PC-3 (cell line): Measurements from ENCODE around the gene YTHDC2. TPM values are rescaled to one million over a fixed set of nuclear protein-coding genes. Genes with fewer than 3 reads are reported as not detected.

Experiments
- ATAC-seq: fragments of 200-7000 bp; cut with Tn5 transposase; 2 replicates; pipeline ENCODE4 v1.9.1; 2020; ENCODE audit warnings: mild to moderate bottlenecking, moderate library complexity
- BruUV-seq: library from RNA; stranded (reverse); fragments of 400-500 nt; replicated peaks from 2 replicates; lab custom pipeline; 2021; lab: Mats Ljungman, UMichigan
- CTCF ChIA-PET: fragments of 300-600 bp; sonication (Branson Sonifier 250); formaldehyde crosslinking; loops from one replicate; lab custom pipeline; 2022; ENCODE audit warnings: antibody characterized with exemption; lab: Charles Lee
- POLR2A ChIA-PET: fragments of 300-600 bp; sonication (Branson Sonifier 250); formaldehyde crosslinking; loops from one replicate; lab custom pipeline; 2022; ENCODE audit warnings: antibody characterized with exemption; ENCODE audit not compliant: unreplicated experiment; lab: Charles Lee
- DNase-seq: peaks from one replicate; pipeline ENCODE4 v3.0.0-alpha.2; 2015
- H2AFZ ChIP-seq: fragments of 300-600 bp; sonication (generic); 2 replicates; pipeline ENCODE4 v1.6.0; 2016; ENCODE audit warnings: antibody characterized with exemption, low read length
- H3F3A ChIP-seq: fragments of 300-600 bp; sonication (generic); one replicate; pipeline ENCODE4 v1.6.0; 2017; ENCODE audit warnings: antibody characterized with exemption, low read length, control low read depth, mild to moderate bottlenecking; ENCODE audit not compliant: unreplicated experiment
- H3K27ac ChIP-seq: fragments of 300-600 bp; sonication (generic); 2 replicates; pipeline ENCODE4 v1.5.1; 2016; ENCODE audit warnings: mild to moderate bottlenecking, low read length
- H3K27me3 ChIP-seq: fragments of 300-600 bp; sonication (generic); 2 replicates; pipeline ENCODE4 v1.6.1; 2016; ENCODE audit warnings: low read length, mixed read lengths
- H3K36me3 ChIP-seq: fragments of 300-600 bp; sonication (generic); 2 replicates; pipeline ENCODE4 v1.6.1; 2016; ENCODE audit warnings: low read depth, mixed run types, low read length, mixed read lengths
- H3K4me1 ChIP-seq: fragments of 300-600 bp; sonication (generic); 2 replicates; pipeline ENCODE4 v1.5.1; 2016; ENCODE audit warnings: low read length; ENCODE audit not compliant: insufficient read depth
- H3K4me2 ChIP-seq: fragments of 300-600 bp; sonication (generic); 2 replicates; pipeline ENCODE4 v1.6.0; 2016; ENCODE audit warnings: low read length
- H3K4me3 ChIP-seq: fragments of 300-600 bp; sonication (generic); 2 replicates; pipeline ENCODE4 v1.5.1; 2016; ENCODE audit warnings: mild to moderate bottlenecking, low read length, mixed read lengths
- H3K79me2 ChIP-seq: fragments of 300-600 bp; sonication (generic); 2 replicates; pipeline ENCODE4 v1.6.1; 2017; ENCODE audit warnings: low read length, mixed read lengths
- H3K9ac ChIP-seq: fragments of 300-600 bp; sonication (generic); 2 replicates; pipeline ENCODE4 v1.6.0; 2016; ENCODE audit warnings: mild to moderate bottlenecking, low read length
- H3K9me2 ChIP-seq: fragments of 300-600 bp; sonication (generic); replicated peaks from 2 replicates; pipeline ENCODE4 v1.6.1; 2016; ENCODE audit warnings: mixed run types, low read length, mixed read lengths
- H3K9me3 ChIP-seq: fragments of 300-600 bp; sonication (generic); 2 replicates; pipeline ENCODE4 v1.6.1; 2016; ENCODE audit warnings: low read length, mixed read lengths
- H4K20me1 ChIP-seq: fragments of 300-600 bp; sonication (generic); 2 replicates; pipeline ENCODE4 v1.6.1; 2016; ENCODE audit warnings: low read length, mixed read lengths
- EZH2 ChIP-seq: fragments of 300-600 bp; sonication (generic); IDR thresholded peaks from one replicate; pipeline ENCODE4 v1.6.1; 2017; ENCODE audit warnings: antibody characterized with exemption, mild to moderate bottlenecking, low read length; ENCODE audit not compliant: unreplicated experiment
- EZH2phosphoT487 ChIP-seq: fragments of 300-600 bp; sonication (generic); IDR thresholded peaks from 2 replicates; pipeline ENCODE4 v1.6.1; 2018; ENCODE audit warnings: mild to moderate bottlenecking, antibody characterized with exemption, low read length, borderline replicate concordance
- intact Hi-C: fragments of 100-400 bp; cut with micrococcal nuclease; formaldehyde crosslinking; loops from 2 replicates; pipeline ENCODE4 v1.9.0; 2023
- total RNA-seq: library from RNA; depleted of rRNA; stranded (reverse); fragments of >200 nt; gene quantifications from 2 replicates; pipeline ENCODE4 v1.2.3, GENCODE V29; 2014
- TF ChIP-seq, protein P1 (sequence below): fragments of 300-600 bp; sonication (generic); conservative IDR thresholded peaks from 2 replicates; pipeline ENCODE4 v1.5.1; 2017; ENCODE audit warnings: antibody characterized with exemption, low read depth, mild to moderate bottlenecking, low read length

Gene YTHDC2
- total RNA-seq, 1 experiment from 2014 or later = 20.2 TPM

DNA sequence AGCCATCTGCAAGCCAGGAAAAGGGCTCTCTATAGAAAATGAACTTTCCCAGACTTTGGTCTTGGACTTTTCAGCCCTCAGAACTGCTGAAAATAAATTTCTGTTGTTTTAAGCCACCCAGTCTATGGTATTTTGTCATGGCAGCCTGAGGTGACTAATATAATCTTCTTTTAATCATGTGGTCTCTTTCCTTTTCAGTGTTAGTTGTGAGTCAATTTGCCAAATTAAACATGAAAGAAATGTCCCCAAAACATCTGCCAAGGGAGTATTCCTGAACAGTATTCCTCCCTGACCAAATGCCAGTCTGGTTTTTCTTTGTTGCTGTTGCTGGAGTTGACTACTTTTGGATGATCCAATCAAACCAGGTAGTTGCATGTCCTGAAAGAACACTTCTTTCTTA, 4.7 kb upstream of the YTHDC2 start:
- Histone ChIP-seq H3K27ac (no peak overlapping the region), H3K4me2 (no peak overlapping the region), H3K9me3 (no peaks in the 10 kb centered on the region), H3F3A (no peaks in the 10 kb centered on the region), H3K9me2 (no peaks in the 10 kb centered on the region), H3K79me2 (peaks cover 6% of the 10 kb centered on the region), H2AFZ (no peak overlapping the region), H3K4me1 (0 out of 2 replicates have a peak, but pooled peaks cover 5% of the 10 kb centered on the region), H3K4me3 (no peak overlapping the region), H3K9ac (no peak overlapping the region), H3K36me3 (no peaks in the 10 kb centered on the region), H3K27me3 (no peaks in the 10 kb centered on the region), H4K20me1 (no peaks in the 10 kb centered on the region)
- BruUV-seq = no TSS peak
- POLR2A ChIA-PET = no interaction called here
- DNase-seq (no peak), ATAC-seq (no peak)
- no peak for TF ChIP-seq EZH2phosphoT487
- TF ChIP-seq, protein P1, sequence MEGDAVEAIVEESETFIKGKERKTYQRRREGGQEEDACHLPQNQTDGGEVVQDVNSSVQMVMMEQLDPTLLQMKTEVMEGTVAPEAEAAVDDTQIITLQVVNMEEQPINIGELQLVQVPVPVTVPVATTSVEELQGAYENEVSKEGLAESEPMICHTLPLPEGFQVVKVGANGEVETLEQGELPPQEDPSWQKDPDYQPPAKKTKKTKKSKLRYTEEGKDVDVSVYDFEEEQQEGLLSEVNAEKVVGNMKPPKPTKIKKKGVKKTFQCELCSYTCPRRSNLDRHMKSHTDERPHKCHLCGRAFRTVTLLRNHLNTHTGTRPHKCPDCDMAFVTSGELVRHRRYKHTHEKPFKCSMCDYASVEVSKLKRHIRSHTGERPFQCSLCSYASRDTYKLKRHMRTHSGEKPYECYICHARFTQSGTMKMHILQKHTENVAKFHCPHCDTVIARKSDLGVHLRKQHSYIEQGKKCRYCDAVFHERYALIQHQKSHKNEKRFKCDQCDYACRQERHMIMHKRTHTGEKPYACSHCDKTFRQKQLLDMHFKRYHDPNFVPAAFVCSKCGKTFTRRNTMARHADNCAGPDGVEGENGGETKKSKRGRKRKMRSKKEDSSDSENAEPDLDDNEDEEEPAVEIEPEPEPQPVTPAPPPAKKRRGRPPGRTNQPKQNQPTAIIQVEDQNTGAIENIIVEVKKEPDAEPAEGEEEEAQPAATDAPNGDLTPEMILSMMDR = no peak
- TF ChIP-seq EZH2 = no peak
- CTCF ChIA-PET = no interaction called here
- intact Hi-C loops = no loop called here

DNA sequence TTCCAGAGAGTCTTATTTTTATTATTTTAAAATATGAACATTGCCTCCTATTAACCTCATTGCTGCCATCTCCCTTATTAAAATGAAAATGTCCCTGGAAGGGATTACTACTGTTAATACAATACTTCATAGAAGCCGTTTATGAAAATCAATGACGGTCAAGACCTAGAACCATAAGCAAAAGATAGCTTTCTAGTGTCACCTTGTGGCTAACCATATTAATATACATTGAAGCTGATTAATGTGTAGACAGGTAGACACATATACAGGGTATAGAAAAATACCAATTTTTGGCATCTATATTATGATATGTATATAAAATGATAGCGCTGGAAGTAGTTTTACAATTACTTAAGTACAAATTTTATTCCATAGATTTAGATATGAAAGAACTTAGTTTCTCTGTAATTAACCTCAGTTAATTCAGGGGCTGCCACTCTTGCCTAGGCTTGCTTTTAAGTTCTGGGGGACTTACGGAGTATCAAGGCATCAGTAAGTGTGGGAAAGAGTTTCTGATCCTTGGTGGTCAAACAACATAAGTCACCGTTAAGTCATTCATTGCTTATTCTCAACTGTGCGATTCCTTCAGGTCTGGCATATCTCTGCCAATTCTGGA, 2.5 kb upstream of the YTHDC2 start:
- Histone ChIP-seq H3F3A (no peaks in the 10 kb centered on the region), H3K4me1 (peaks cover 15% of the 10 kb centered on the region), H3K9ac (no peak overlapping the region), H3K4me3 (no peak overlapping the region), H3K9me2 (no peaks in the 10 kb centered on the region), H3K4me2 (no peak overlapping the region), H3K27me3 (no peaks in the 10 kb centered on the region), H3K27ac (no peak overlapping the region), H3K9me3 (no peaks in the 10 kb centered on the region), H3K79me2 (peaks cover 27% of the 10 kb centered on the region), H3K36me3 (0 out of 2 replicates have a peak, but pooled peaks cover 3% of the 10 kb centered on the region), H2AFZ (no peak overlapping the region), H4K20me1 (no peaks in the 10 kb centered on the region)
- ATAC-seq (peak; percentile 51), DNase-seq (peak; percentile 72)
- CTCF ChIA-PET = interaction anchor here (0.6 to 1.8 kb wide), 5 partner anchors 95 to 515 kb away, joined by 3 to 22 read pairs (median 6); no protein-coding TSS in a partner anchor
- POLR2A ChIA-PET = no interaction called here
- no TSS peak for BruUV-seq
- TF ChIP-seq EZH2 = no peak
- TF ChIP-seq, protein P1 = peak; percentile 84
- intact Hi-C loops = loop anchor here (1.0 to 2.0 kb wide), 6 partner anchors 22 to 514 kb away; partner anchors contain the start of gene MCC

DNA sequence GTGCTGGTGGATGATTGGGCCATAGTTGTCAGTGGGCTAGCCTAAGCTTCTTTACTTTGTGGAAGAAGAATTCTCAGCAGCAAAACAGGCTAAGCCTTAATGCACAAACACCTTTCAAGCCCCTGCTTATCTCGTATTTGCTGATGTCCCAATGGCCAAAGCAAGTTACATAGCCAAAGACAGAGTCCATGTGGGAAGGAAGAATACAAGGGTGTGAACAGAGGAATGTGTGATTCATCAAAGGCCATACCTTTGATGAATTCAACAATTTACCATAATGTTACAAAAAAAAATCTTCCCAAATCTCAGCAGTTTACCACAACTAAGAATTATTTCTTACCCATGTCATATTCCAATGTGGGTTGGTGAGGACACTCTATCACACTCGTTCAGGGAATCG, 1.2 kb upstream of the YTHDC2 start:
- Histone ChIP-seq H2AFZ (no peak overlapping the region), H3K9ac (no peak overlapping the region), H3F3A (no peaks in the 10 kb centered on the region), H3K27ac (no peak overlapping the region), H3K9me2 (no peaks in the 10 kb centered on the region), H4K20me1 (no peaks in the 10 kb centered on the region), H3K4me1 (peaks cover 15% of the 10 kb centered on the region), H3K4me2 (no peak overlapping the region), H3K36me3 (0 out of 2 replicates have a peak, but pooled peaks cover 3% of the 10 kb centered on the region), H3K27me3 (no peaks in the 10 kb centered on the region), H3K79me2 (peaks cover 33% of the 10 kb centered on the region), H3K9me3 (no peaks in the 10 kb centered on the region), H3K4me3 (no peak overlapping the region)
- DNase-seq (peak; percentile 29), ATAC-seq (no peak)
- ChIA-PET POLR2A (no interaction called here), CTCF (no interaction called here)
- TF ChIP-seq, protein P1 = no peak
- no peak for TF ChIP-seq EZH2
- no peak for TF ChIP-seq EZH2phosphoT487
- intact Hi-C loops = no loop called here
- no TSS peak for BruUV-seq
